NCI-H2107 treated with DMSO at 0.1 percent for 48 hours (cell line): ENCODE measurements around the gene SETD1A.
"Not testable (repeated sequence)": the region's sequence is repeated elsewhere in the genome, so short reads cannot be mapped to it uniquely, and the experiment has no call there.

ENCODE experiments used
- DNase-seq: peaks from one replicate; lab custom pipeline; 2025; ENCODE audit not compliant: unreplicated experiment; lab: John Stamatoyannopoulos, UW

Gene SETD1A

DNA sequence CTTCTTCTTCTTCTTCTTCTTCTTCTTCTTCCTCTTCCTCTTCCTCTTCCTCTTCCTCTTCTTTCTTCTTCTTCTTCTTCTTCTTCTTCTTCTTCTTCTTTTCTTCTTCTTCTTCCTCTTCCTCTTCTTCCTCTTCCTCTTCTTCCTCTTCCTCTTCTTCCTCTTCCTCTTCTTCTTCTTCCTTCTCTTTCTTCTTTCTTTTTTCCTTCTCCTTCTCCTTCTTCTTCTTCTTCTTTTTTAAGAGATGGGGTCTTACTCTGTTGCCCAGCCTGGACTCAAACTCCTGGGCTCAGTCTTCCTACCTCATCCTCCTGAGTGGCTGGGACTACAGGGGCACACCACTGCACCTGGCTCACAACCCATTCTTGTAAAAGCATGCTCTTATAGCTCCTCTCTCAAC, 55.7 kb downstream of the SETD1A start:
- DNase-seq = not testable (repeated sequence)

DNA sequence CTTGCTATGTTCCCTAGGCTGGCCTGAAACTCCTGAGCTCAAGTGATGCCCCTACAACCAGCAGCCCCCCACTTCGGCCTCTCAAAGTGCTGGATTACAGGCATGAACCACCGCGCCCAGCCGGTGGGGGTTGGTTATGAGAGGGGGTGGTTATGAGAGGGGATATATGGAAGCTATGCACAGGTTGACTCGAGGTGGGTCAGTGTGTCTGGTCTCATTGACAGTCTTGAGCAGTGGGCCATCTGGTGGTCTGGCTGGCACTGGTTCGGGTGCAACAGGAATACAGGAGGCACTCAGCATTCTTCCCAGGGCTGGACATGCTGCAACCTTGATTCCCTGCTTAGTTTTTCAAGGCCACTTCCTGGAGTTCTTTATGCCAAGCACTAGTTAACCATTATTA, 58.5 kb downstream of the SETD1A start:
- DNase-seq = no peak

GRCh38 chr16:31017756-31018155, 60.2 kb downstream of the SETD1A start:
- DNase-seq = not testable (repeated sequence)

GRCh38 chr16:31020536-31020935, 63.0 kb downstream of the SETD1A start:
- no peak for DNase-seq

DNA sequence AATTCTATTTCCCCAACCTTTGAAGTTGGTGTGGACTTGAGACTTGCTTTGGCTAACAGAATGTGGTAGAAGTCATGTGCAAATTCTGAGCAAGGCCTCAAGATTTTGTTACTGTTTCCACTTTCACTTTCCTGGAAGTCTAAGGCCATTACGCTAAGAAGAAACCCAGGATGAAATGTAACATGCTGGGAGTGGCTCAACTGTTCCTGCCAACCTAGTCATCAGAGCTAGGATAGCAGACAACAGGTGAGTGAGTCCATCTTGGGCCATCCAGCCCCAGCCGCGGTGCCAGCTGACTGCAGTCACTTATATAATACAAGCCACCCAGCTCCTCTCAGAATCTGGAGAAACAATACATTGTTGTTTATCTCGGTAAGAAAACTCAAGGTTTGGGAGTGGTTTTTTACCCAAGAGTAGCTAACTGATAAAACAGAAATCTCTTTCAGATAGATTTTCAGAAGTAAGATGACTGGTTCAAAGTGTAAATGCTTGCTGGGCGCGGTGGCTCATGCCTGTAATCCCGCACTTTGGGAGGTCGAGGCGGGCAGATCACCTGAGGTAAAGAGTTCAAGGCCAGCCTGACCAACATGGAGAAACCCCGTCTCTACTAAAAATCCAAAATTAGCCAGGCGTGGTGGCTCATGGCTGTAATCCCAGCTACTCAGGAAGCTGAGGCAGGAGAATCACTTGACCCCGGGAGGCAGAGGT, 65.1 kb downstream of the SETD1A start:
- DNase-seq = no peak

DNA sequence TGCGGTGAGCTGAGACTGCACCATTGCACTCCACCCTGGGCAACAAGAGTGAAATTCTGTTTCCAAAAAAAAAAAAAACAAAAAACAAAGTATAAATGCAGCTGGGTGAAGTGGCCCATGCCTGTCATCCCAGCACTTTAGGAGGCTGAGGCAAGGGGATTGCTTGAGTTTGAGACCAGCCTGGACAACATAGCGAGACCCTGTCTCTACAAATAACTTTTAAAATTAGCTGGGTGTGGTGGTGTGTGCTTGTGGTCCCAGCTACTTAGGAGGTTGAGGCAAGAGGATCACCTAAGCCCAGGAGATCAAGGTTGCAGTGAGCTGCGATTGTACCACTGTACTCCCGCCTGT, 65.7 kb downstream of the SETD1A start:
- no peak for DNase-seq

GRCh38 chr16:31023627-31024226, 66.2 kb downstream of the SETD1A start:
- DNase-seq = no peak

- DNase-seq = no peak
Measured at GRCh38 chr16:31025339-31025738, 67.8 kb downstream of the SETD1A start.

- no peak for DNase-seq
Measured at GRCh38 chr16:31029272-31029671, 71.7 kb downstream of the SETD1A start.

DNA sequence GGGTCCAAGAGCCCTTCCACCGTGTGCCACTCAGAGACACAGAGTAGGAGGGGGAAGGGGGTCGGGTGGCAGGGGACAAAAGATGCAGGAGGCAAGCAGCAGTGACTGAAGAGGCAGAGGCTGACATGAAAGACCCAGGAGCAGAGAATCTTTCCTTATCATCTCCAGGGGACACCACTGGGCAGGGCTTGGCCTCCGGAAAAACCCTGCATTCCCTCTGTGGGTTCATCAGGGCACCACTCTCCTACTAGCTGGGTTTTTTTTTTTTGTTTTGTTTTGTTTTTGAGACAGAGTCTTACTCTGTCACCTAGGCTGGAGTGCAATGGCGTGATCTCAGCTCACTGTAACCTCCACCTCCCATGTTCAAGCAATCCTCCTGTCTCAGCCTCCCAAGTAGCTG, 73.7 kb downstream of the SETD1A start:
- DNase-seq = no peak

GRCh38 chr16:31032736-31033708, 75.5 kb downstream of the SETD1A start, which contains the start of gene STX4:
Gene STX4 (plus strand): TSS chr16:31033558. CDS start chr16:31033806, 248 bp downstream.
- peak; percentile 77 for DNase-seq

- DNase-seq = peak; percentile 24
Measured at GRCh38 chr16:31033709-31034492, 76.3 kb downstream of the SETD1A start.
